Upper lobe of left lung (tissue), 6 donors: ENCODE measurements around the gene CAGE1. TPM values are rescaled to one million over a fixed set of nuclear protein-coding genes. Genes with fewer than 3 reads are reported as not detected.
A peak's percentile ranks its signal among the peaks of the same experiment; 100 is the strongest.
"Not testable (repeated sequence)": the region's sequence is repeated elsewhere in the genome, so short reads cannot be mapped to it uniquely, and the experiment has no call there.

Source experiments
- ATAC-seq, 2 donors: fragments of 200-7000 bp; cut with Tn5 transposase; one replicate each; pipeline ENCODE4 v1.9.1; 2022; ENCODE audit warnings: mild to moderate bottlenecking in 2 of 2, moderate library complexity in 2 of 2; ENCODE audit not compliant: low FRiP score in 2 of 2
- DNase-seq, 2 donors: peaks; one replicate each; pipeline ENCODE4 v3.0.0-alpha.2; 2019 to 2020
- H3K27ac ChIP-seq, 4 donors: fragments of 200-600 bp; sonication (generic); one replicate each; pipeline ENCODE4 v1.5.1; 2016 to 2019
- H3K27me3 ChIP-seq, 4 donors: fragments of 200-600 bp; sonication (generic); one replicate each; pipeline ENCODE4 v1.5.1; 2017 to 2019
- H3K36me3 ChIP-seq, 4 donors: fragments of 200-600 bp; sonication (generic); one replicate each; pipeline ENCODE4 v1.5.1; 2016 to 2019
- H3K4me1 ChIP-seq, 4 donors: fragments of 200-600 bp; sonication (generic); one replicate each; pipeline ENCODE4 v1.5.1; 2018 to 2019
- H3K4me3 ChIP-seq, 4 donors: fragments of 200-600 bp; sonication (generic); one replicate each; pipeline ENCODE4 v1.5.1; 2017 to 2019; ENCODE audit warnings: mild to moderate bottlenecking in 2 of 4, moderate library complexity in 1 of 4
- H3K9me3 ChIP-seq, 4 donors: fragments of 200-600 bp; sonication (generic); one replicate each; pipeline ENCODE4 v1.5.1; 2018 to 2019
- EP300 ChIP-seq, 4 donors: sonication (generic); formaldehyde crosslinking; IDR thresholded peaks; one replicate each; pipeline ENCODE4 v1.5.1; 2017; ENCODE audit warnings: antibody characterized with exemption in 4 of 4, control low read depth in 2 of 4
- POLR2A ChIP-seq, 4 donors: fragments of 450-650 bp; IDR thresholded peaks; one replicate each; pipeline ENCODE4 v1.5.1; 2016 to 2017; ENCODE audit warnings: antibody characterized with exemption in 4 of 4, mild to moderate bottlenecking in 2 of 4
- POLR2AphosphoS5 ChIP-seq, 2 donors: sonication (generic); formaldehyde crosslinking; IDR thresholded peaks; one replicate each; pipeline ENCODE4 v1.5.1; 2017; ENCODE audit warnings: antibody characterized with exemption in 2 of 2
- WGBS, 2 donors: methylation state at CpG; one replicate each; pipeline ENCODE4 v1.1.5; 2017 to 2018; 5-methylcytosine and 5-hydroxymethylcytosine counted together
- total RNA-seq, 6 donors: library from RNA; depleted of rRNA in 4 of 6; stranded (reverse); fragments of >200 nt in 4 of 6; gene quantifications; one replicate each; pipeline versions ENCODE4 v1.1.0 to v1.2.1, GENCODE V29; 2016 to 2021
- TF ChIP-seq, protein P1 (sequence below), 6 experiments: fragments of 450-650 bp in 4 of 6; fragments of 200-600 bp in 2 of 6; sonication (generic) in 2 of 6; IDR thresholded peaks; one replicate each; pipeline ENCODE4 v1.5.1; 2016 to 2019; ENCODE audit warnings: antibody characterized with exemption in 6 of 6
- donor health status: DM: no; HTN: no; CAD: no; lungs with moderate emphysema.
- donor health status: DM: no; HTN: yes; CAD: no; lungs with severe emphysema.

Gene CAGE1
- total RNA-seq, 6 donors from 2014 or later: not detected

DNA sequence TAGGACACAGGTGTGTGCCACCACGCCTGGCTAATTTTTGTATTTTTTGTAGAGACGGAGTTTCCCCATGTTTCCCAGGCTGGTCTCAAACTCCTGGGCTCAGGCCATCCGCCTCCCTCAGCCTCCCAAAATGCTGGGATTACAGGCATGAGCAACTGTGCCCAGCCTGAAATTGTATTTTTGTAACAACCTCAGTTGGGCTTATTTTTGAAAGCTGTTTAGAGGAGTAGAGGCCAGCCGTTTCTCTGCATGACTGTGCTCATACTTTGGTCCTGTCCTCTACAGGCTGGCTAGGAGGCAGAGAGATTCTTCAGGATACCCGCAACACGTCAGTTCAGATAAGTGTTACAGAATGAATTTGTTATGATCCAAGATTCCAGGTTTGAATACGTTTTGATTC is 22.1 kb downstream of the CAGE1 start:
- no peaks in the 10 kb centered on the region for H3K4me1 ChIP-seq
- no peak overlapping the region for H3K27ac ChIP-seq
- 83% methylated on average over 7 of the region's 7 CpGs for WGBS, 2 donors
- H3K4me3 ChIP-seq: no peak overlapping the region
- no peaks in the 10 kb centered on the region for H3K36me3 ChIP-seq
- TF ChIP-seq POLR2AphosphoS5 (IDR thresholded peaks at IDR 0.05) (no peak), POLR2A (IDR thresholded peaks at IDR 0.05) (no peak), EP300 (IDR thresholded peaks at IDR 0.05) (no peak)
- TF ChIP-seq, protein P1, sequence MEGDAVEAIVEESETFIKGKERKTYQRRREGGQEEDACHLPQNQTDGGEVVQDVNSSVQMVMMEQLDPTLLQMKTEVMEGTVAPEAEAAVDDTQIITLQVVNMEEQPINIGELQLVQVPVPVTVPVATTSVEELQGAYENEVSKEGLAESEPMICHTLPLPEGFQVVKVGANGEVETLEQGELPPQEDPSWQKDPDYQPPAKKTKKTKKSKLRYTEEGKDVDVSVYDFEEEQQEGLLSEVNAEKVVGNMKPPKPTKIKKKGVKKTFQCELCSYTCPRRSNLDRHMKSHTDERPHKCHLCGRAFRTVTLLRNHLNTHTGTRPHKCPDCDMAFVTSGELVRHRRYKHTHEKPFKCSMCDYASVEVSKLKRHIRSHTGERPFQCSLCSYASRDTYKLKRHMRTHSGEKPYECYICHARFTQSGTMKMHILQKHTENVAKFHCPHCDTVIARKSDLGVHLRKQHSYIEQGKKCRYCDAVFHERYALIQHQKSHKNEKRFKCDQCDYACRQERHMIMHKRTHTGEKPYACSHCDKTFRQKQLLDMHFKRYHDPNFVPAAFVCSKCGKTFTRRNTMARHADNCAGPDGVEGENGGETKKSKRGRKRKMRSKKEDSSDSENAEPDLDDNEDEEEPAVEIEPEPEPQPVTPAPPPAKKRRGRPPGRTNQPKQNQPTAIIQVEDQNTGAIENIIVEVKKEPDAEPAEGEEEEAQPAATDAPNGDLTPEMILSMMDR (IDR thresholded peaks at IDR 0.05): no peak
- no peaks in the 10 kb centered on the region for H3K9me3 ChIP-seq
- no peak for ATAC-seq
- no peaks in the 10 kb centered on the region for H3K27me3 ChIP-seq
- no peak for DNase-seq

DNA sequence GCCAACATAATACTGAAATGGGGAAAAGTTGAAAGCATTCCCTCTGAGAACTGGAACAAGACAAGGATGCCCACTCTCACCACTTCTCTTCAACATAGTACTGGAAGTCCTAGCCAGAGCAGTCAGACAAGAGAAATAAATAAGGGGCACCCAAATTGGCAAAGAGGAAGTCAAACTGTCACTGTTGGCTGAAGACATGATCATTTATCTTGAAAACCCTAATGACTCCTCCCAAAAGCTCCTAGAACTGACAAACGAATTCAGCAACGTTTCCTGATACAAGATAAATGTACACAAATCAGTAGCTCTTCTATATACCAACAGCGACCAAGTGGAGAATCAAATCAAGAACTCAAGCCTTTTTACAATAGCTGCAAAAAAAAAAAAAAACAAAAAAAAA is 37.6 kb downstream of the CAGE1 start:
- ATAC-seq: not testable (repeated sequence)
- WGBS, 2 donors: 48 to 58% methylated on average over 3 of the region's 3 CpGs

DNA sequence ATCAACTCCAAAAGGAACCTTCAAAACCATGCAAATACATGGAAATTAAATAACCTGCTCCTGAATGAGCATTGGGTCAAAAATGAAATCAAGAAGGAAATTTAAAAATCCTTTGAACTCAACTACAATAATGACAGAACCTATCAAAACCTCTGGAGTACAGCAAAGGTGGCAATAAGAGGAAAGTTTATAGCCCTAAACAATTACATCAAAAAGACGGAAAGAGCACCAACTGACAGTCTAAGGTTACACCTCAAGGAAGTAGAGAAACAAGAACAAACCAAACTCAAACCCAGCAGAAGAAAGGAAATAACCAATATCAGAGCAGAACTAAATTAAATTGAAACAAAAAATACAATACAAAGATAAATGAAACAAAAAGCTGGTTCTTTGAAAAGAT is 39.0 kb downstream of the CAGE1 start:
- not testable (repeated sequence) for H3K36me3 ChIP-seq, H3K27ac ChIP-seq, ATAC-seq, H3K4me1 ChIP-seq, H3K27me3 ChIP-seq, H3K9me3 ChIP-seq, H3K4me3 ChIP-seq, DNase-seq
- WGBS, 2 donors: 91 to 100% methylated on average over 1 of the region's 1 CpG

More for the DNA sequence above, 37.6 kb downstream of the CAGE1 start:
- H3K9me3 ChIP-seq, H3K36me3 ChIP-seq, H3K4me3 ChIP-seq, H3K27ac ChIP-seq, H3K4me1 ChIP-seq, H3K27me3 ChIP-seq, DNase-seq: not testable (repeated sequence)

DNA sequence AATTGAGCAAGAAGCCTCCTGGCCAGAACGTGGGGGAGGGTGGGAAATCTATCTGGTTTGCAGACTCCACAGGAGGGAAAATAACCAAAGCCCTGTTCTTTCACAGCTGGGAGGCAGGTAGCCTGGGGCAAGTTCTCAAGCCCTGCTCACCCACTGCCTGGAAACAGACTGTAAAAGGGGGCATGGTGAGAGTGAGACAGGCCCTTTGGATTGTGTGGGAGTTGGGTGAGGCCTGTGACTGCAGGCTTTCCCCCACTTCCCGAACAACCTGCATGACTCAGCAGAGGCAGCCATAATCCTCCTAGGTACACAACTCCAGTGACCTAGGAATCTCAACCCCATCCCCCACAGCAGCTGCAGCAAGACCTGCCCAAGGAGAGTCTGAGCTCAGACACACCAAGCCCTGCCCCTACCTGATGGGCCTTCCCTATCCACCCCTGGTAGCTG is 42.0 kb downstream of the CAGE1 start:
- not testable (repeated sequence) for H3K27ac ChIP-seq, H3K9me3 ChIP-seq, H3K36me3 ChIP-seq, ATAC-seq, DNase-seq, H3K4me1 ChIP-seq, H3K27me3 ChIP-seq, H3K4me3 ChIP-seq
- WGBS, 2 donors: 17 to 49% methylated on average over 1 to 2 of the region's 2 CpGs

DNA sequence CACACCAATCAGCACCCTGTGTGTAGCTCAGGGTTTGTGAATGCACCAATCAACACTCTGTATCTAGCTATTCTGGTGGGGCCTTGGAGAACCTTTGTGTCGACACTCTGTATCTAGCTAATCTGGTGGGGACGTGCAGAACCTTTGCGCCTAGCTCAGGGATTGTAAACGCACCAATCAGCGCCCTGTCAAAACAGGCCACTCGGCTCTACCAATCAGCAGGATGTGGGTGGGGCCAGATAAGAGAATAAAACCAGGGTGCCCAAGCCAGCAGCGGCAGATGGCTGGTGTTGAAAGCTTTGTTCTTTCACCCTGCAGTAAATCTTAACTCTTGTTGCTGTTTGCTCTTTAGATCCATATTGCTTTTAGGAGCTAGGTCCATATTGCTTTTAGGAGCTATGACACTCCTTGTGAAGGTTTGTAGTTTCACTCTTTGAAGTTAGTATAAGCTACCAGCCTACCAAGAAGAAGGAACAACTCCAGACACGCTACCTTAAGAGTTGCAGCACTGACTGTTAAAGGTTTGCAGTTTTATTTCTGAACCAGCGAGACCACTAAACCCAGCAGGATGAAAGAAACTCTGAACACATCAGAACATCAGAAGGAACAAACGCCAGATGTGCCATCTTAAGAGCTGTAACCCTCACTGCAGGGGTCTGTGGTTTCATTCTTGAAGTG is 44.6 kb downstream of the CAGE1 start:
- not testable (repeated sequence) for H3K4me3 ChIP-seq, H3K9me3 ChIP-seq, H3K27ac ChIP-seq, ATAC-seq, H3K4me1 ChIP-seq, DNase-seq, H3K36me3 ChIP-seq, H3K27me3 ChIP-seq
- WGBS, 2 donors: 88 to 89% methylated on average over 9 to 10 of the region's 10 CpGs

DNA sequence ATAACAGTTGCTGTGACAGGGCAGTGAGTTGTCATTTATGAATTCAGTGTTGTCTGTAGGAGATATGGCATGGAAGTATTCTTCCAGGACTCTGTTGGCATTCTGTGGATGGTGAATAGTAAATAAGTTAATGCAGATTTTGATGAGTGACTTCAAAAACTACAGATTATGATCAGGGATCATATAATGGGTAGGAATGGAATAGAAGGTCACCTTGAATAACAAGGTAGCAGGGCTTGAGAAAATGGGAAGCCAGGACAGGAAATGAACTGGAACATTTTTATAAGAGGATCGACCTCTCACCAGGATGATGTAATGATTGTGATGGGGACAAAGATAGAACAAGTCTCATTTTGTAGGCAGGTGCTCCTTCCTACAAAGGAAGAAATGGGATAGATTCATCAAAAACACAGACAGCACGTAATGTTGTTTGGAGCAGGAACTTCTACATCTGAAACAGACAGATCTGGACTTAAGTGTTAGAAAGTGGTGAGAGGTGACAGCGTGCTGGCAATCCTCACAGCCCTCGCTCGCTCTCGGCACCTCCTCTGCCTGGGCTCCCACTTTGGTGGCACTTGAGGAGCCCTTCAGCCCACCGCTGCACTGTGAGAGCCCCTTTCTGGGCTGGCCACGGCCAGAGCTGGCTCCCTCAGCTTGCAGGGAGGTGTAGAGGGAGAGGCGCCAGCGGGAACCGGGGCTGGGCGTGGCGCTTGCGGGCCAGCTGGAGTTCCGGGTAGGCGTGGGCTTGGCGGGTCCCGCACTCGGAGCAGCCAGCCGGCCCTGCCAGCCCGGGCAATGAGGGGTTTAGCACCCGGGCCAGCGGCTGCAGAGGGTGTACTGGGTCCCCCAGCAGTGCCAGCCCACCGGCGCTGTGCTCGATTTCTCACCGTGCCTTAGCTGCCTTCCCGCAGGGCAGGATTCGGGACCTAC is 45.7 kb downstream of the CAGE1 start:
- WGBS, 2 donors: 69 to 93% methylated on average over 21 to 26 of the region's 29 CpGs
- no peak for TF ChIP-seq POLR2A (IDR thresholded peaks at IDR 0.05)
- TF ChIP-seq, protein P1 (IDR thresholded peaks at IDR 0.05): no peak
- TF ChIP-seq EP300 (IDR thresholded peaks at IDR 0.05): no peak
- TF ChIP-seq POLR2AphosphoS5 (IDR thresholded peaks at IDR 0.05): no peak

More for the DNA sequence above, 45.7 kb downstream of the CAGE1 start:
- no peak overlapping the region for H3K4me3 ChIP-seq
- DNase-seq: peak in 1 of 2 donors; percentile 83
- no peak overlapping the region for H3K27ac ChIP-seq
- H3K9me3 ChIP-seq: no peaks in the 10 kb centered on the region
- no peaks in the 10 kb centered on the region for H3K4me1 ChIP-seq
- H3K27me3 ChIP-seq: no peaks in the 10 kb centered on the region
- H3K36me3 ChIP-seq: no peaks in the 10 kb centered on the region
- no peak for ATAC-seq
